GM12878 (cell line): Measurements from ENCODE around the gene SLC22A3. TPM values are rescaled to one million over a fixed set of nuclear protein-coding genes. Genes with fewer than 3 reads are reported as not detected.

Experiments
- ATAC-seq: fragments of 200-7000 bp; cut with Tn5 transposase; 3 replicates; pipeline ENCODE4 v1.9.1; 2020; ENCODE audit warnings: mild to moderate bottlenecking, moderate library complexity
- BruUV-seq: library from RNA; stranded (reverse); fragments of 400-500 nt; replicated peaks from 2 replicates; lab custom pipeline; 2021; lab: Mats Ljungman, UMichigan
- CTCF ChIA-PET: fragments of 300-600 bp; sonication (Branson Sonifier 250); formaldehyde crosslinking; extraction: SDS; loops from one replicate; lab custom pipeline; 2021; ENCODE audit warnings: inconsistent platforms; lab: Yijun Ruan, JAX
- POLR2A ChIA-PET: fragments of 350-600 bp; formaldehyde crosslinking; extraction: SDS; loops from one replicate; lab custom pipeline; 2021; ENCODE audit warnings: inconsistent platforms; lab: Charles Lee
- RAD21 ChIA-PET: fragments of 300-600 bp; sonication (Branson Sonifier 250); formaldehyde crosslinking; loops from one replicate; lab custom pipeline; 2023; ENCODE audit warnings: antibody characterized with exemption; ENCODE audit not compliant: unreplicated experiment; lab: Charles Lee
- SMC1A ChIA-PET: fragments of 300-600 bp; sonication (Branson Sonifier 250); formaldehyde crosslinking; loops from one replicate; lab custom pipeline; 2023; ENCODE audit not compliant: unreplicated experiment, uncharacterized antibody; lab: Charles Lee
- DNase-seq: peaks from one replicate; pipeline ENCODE4 v3.0.0-alpha.2; 2011; ENCODE audit warnings: low read depth, low spot score
- FAIRE-seq: peaks from 3 replicates; lab custom pipeline; 2011; peaks lifted over from hg19 to GRCh38; lab: Jason Lieb, UNC
- H2AFZ ChIP-seq: 2 replicates; pipeline ENCODE4 v1.6.0; 2011; ENCODE audit warnings: low read depth, low read length, control low read depth; ENCODE audit not compliant: control insufficient read depth
- H3K27ac ChIP-seq: 2 replicates; pipeline ENCODE4 v1.5.1; 2011; ENCODE audit warnings: control low read depth; ENCODE audit not compliant: control insufficient read depth, insufficient read depth
- H3K27me3 ChIP-seq, 2 experiments: replicated peaks in 1 of 2; 2 replicates each; pipeline versions ENCODE4 v1.6.0 to v1.6.1; 2011; ENCODE audit warnings: low read length in 1 of 2; ENCODE audit not compliant: control insufficient read depth in 2 of 2, insufficient read depth in 2 of 2
- H3K36me3 ChIP-seq, 2 experiments: 2 replicates each; pipeline ENCODE4 v1.5.1; 2011; ENCODE audit warnings: low read length in 1 of 2; ENCODE audit not compliant: control insufficient read depth in 2 of 2, insufficient read depth in 2 of 2
- H3K4me1 ChIP-seq: 2 replicates; pipeline ENCODE4 v1.6.1; 2011; ENCODE audit warnings: mild to moderate bottlenecking, low read length, moderate library complexity, mixed read lengths; ENCODE audit not compliant: control insufficient read depth, insufficient read depth
- H3K4me2 ChIP-seq: 2 replicates; pipeline ENCODE4 v1.6.0; 2011; ENCODE audit warnings: control low read depth; ENCODE audit not compliant: control insufficient read depth, insufficient read depth
- H3K4me3 ChIP-seq: fragments of 200-600 bp; sonication (generic); 2 replicates; pipeline ENCODE4 v1.5.1; 2016
- H3K79me2 ChIP-seq: 2 replicates; pipeline ENCODE4 v1.6.0; 2011; ENCODE audit warnings: low read length; ENCODE audit not compliant: control insufficient read depth, insufficient read depth
- H3K9ac ChIP-seq: 2 replicates; pipeline ENCODE4 v1.8.0; 2011; ENCODE audit warnings: low read length, control low read depth, mixed read lengths; ENCODE audit not compliant: control insufficient read depth, insufficient read depth
- H3K9me3 ChIP-seq: replicated peaks from 3 replicates; pipeline ENCODE4 v1.5.1; 2011; ENCODE audit warnings: mild to moderate bottlenecking, low read length; ENCODE audit not compliant: control insufficient read depth, insufficient read depth
- H4K20me1 ChIP-seq: 2 replicates; pipeline ENCODE4 v1.6.0; 2011; ENCODE audit not compliant: control insufficient read depth, insufficient read depth
- POU2F2 ChIP-seq: IDR thresholded peaks from 3 replicates; pipeline ENCODE4 v1.6.1; 2011; ENCODE audit warnings: low read depth, mild to moderate bottlenecking, low read length, borderline replicate concordance
- RUNX3 ChIP-seq: IDR thresholded peaks from 2 replicates; pipeline ENCODE4 v1.6.1; 2012; ENCODE audit warnings: low read length, inconsistent platforms
- ZNF24 ChIP-seq: fragments of 450-650 bp; IDR thresholded peaks from 2 replicates; pipeline ENCODE4 v1.6.1; 2017; ENCODE audit warnings: antibody characterized with exemption, mild to moderate bottlenecking
- ZZZ3 ChIP-seq: IDR thresholded peaks from 2 replicates; pipeline ENCODE4 v1.6.1; 2011; ENCODE audit warnings: low read depth; ENCODE audit not compliant: control insufficient read depth, insufficient read length
- WGBS: methylation state at CpG from one replicate; pipeline ENCODE4 v1.1.6; 2016; ENCODE audit warnings: low lambda C conversion rate; ENCODE audit not compliant: insufficient replicate concordance, insufficient coverage; ENCODE audit errors: missing lambda C conversion rate; 5-methylcytosine and 5-hydroxymethylcytosine counted together
- in situ Hi-C: fragments of 300-500 bp; cut with MboI; formaldehyde crosslinking; loops from 9 replicates; pipeline ENCODE4 v1.14.3; 2018; ENCODE audit warnings: mixed read lengths
- intact Hi-C: fragments of 100-400 bp; cut with micrococcal nuclease; formaldehyde crosslinking; loops from one replicate; pipeline ENCODE4 v1.14.2; 2022; ENCODE audit not compliant: unreplicated experiment
- polyA plus RNA-seq, 11 experiments: library from polyadenylated mRNA; depleted of rRNA in 4 of 11; unstranded in 6 of 11; stranded (reverse) in 5 of 11; fragments of >200 nt; fragmentation: Nextera tagmentation in 4 of 11; fragmentation: Illumina TruSeq in 1 of 11; extraction: Ambion mirVana in 4 of 11; extraction: Trizol in 1 of 11; gene quantifications; 1 replicate in 1 of 11; 2 replicates in 10 of 11; pipeline versions ENCODE4 v1.2.1 to v1.2.3, GENCODE V29; 2011 to 2016; ENCODE audit warnings: inconsistent platforms in 2 of 11, missing spikeins in 2 of 11, low read depth in 1 of 11
- total RNA-seq, 4 experiments: library from RNA; depleted of rRNA in 3 of 4; stranded (reverse); fragments of >200 nt in 3 of 4; fragmentation: Illumina TruSeq in 1 of 4; extraction: Trizol in 1 of 4; gene quantifications; 2 replicates each; pipeline versions ENCODE4 v1.2.1 to v1.2.3, GENCODE V29; 2013 to 2021
- TF ChIP-seq, protein P1 (sequence below): fragments of 450-650 bp; IDR thresholded peaks from 2 replicates; pipeline ENCODE4 v1.6.1; 2017; ENCODE audit warnings: mild to moderate bottlenecking

SLC22A3 gene
- total and polyA plus RNA-seq, 10 of the 15 experiments (the other 5 are each of a cell fraction or from before 2014, with no cell fraction given), result 0.07 to 0.15 TPM; not detected in 8

GRCh38 chr6:160356074-160356744, 8.0 kb downstream of the SLC22A3 start (continued):
- TF ChIP-seq, protein P1, sequence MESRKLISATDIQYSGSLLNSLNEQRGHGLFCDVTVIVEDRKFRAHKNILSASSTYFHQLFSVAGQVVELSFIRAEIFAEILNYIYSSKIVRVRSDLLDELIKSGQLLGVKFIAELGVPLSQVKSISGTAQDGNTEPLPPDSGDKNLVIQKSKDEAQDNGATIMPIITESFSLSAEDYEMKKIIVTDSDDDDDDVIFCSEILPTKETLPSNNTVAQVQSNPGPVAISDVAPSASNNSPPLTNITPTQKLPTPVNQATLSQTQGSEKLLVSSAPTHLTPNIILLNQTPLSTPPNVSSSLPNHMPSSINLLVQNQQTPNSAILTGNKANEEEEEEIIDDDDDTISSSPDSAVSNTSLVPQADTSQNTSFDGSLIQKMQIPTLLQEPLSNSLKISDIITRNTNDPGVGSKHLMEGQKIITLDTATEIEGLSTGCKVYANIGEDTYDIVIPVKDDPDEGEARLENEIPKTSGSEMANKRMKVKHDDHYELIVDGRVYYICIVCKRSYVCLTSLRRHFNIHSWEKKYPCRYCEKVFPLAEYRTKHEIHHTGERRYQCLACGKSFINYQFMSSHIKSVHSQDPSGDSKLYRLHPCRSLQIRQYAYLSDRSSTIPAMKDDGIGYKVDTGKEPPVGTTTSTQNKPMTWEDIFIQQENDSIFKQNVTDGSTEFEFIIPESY, result no peak
- TF ChIP-seq POU2F2, result no peak

DNA sequence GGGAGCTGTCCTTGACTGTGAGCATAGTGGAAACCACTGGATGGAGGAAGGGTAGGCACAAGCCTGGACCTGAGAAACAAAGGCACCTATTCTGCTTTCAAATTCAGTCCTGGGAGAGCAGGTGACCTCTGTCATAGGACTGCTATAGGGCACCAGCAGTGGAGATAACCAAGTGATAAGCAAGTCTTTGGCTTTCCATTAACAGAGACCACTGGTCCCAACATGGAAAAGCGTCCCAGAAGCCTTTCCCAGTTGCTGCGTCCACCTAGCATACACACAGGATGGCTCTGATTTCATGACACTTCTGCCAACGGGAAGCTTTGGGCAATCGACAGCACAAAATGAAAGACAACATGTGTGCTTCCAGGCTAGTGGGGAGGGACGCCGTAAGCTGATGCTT, 8.9 kb downstream of the SLC22A3 start:
- no peak overlapping the region for H3K4me2 ChIP-seq
- H4K20me1 ChIP-seq, result no peaks in the 10 kb centered on the region
- ATAC-seq (no peak), FAIRE-seq (no peak), DNase-seq (no peak)
- BruUV-seq, result no TSS peak
- no peaks in the 10 kb centered on the region for H3K79me2 ChIP-seq
- no peaks in the 10 kb centered on the region for H3K4me1 ChIP-seq
- no peak overlapping the region for H2AFZ ChIP-seq
- H3K27ac ChIP-seq, result no peak overlapping the region
- 39% methylated on average over 6 of the region's 6 CpGs for WGBS
- ChIA-PET POLR2A (no interaction called here), RAD21 (no interaction called here), CTCF (no interaction called here), SMC1A (no interaction called here)
- H3K9me3 ChIP-seq, result no peaks in the 10 kb centered on the region
- in situ Hi-C loops (no loop called here), intact Hi-C loops (no loop called here)
- H3K27me3 ChIP-seq, result peaks cover 0 to 1% of the 10 kb centered on the region in 2 experiments; a peak in 2 of 4 replicates
- no peak overlapping the region for H3K4me3 ChIP-seq
- no peaks in the 10 kb centered on the region for H3K36me3 ChIP-seq
- no peak overlapping the region for H3K9ac ChIP-seq
- TF ChIP-seq ZZZ3, result no peak
- no peak for TF ChIP-seq ZNF24
- TF ChIP-seq RUNX3, result no peak
